Esophagus (tissue), 2 donors: ENCODE data around the gene ELMO1. TPM values are rescaled to one million over a fixed set of nuclear protein-coding genes. Genes with fewer than 3 reads are reported as not detected.

Source experiments
- H3K27ac ChIP-seq, 2 donors: one replicate each; pipeline ENCODE4 v1.5.1; 2013; ENCODE audit warnings: low read depth in 2 of 2, mild to moderate bottlenecking in 2 of 2, inconsistent platforms in 1 of 2, low read length in 1 of 2, moderate library complexity in 1 of 2
- H3K27me3 ChIP-seq, 2 donors: one replicate each; pipeline ENCODE4 v1.6.1; 2013; ENCODE audit warnings: low read length in 2 of 2, control low read depth in 1 of 2, mild to moderate bottlenecking in 1 of 2; ENCODE audit not compliant: insufficient read depth in 2 of 2, control insufficient read depth in 1 of 2
- H3K36me3 ChIP-seq, 2 donors: one replicate each; pipeline ENCODE4 v1.6.1; 2013; ENCODE audit warnings: low read length in 1 of 2; ENCODE audit not compliant: control insufficient read depth in 2 of 2, insufficient read depth in 2 of 2
- H3K4me1 ChIP-seq, 2 donors: one replicate each; pipeline ENCODE4 v1.6.1; 2013; ENCODE audit warnings: low read length in 1 of 2; ENCODE audit not compliant: control insufficient read depth in 2 of 2, insufficient read depth in 2 of 2
- H3K4me3 ChIP-seq, 2 donors: one replicate each; pipeline ENCODE4 v1.5.1; 2013; ENCODE audit warnings: low read length in 2 of 2, mild to moderate bottlenecking in 2 of 2, low read depth in 1 of 2, moderate library complexity in 1 of 2
- H3K9me3 ChIP-seq, 2 donors: one replicate each; pipeline ENCODE4 v1.6.1; 2013; ENCODE audit warnings: mild to moderate bottlenecking in 2 of 2, low read depth in 1 of 2, low read length in 1 of 2, moderate library complexity in 1 of 2; ENCODE audit not compliant: control insufficient read depth in 2 of 2, insufficient read depth in 1 of 2
- WGBS, 2 donors: extraction: QIAGEN DNeasy Blood & Tissue Kit; methylation state at CpG; one replicate each; pipeline ENCODE4 v1.1.7; 2013; 5-methylcytosine and 5-hydroxymethylcytosine counted together
- polyA plus RNA-seq, 2 donors: library from polyadenylated mRNA; stranded (reverse); fragments of 200-250 nt; gene quantifications; one replicate each; pipeline ENCODE4 v1.2.3, GENCODE V29; 2013
- donor health status: healthy with polysubstance abuse.
- donor health status: Bipolar disorder and iron deficiency.

Gene ELMO1
- polyA plus RNA-seq, 2 donors: 1.5 to 2.9 TPM

DNA sequence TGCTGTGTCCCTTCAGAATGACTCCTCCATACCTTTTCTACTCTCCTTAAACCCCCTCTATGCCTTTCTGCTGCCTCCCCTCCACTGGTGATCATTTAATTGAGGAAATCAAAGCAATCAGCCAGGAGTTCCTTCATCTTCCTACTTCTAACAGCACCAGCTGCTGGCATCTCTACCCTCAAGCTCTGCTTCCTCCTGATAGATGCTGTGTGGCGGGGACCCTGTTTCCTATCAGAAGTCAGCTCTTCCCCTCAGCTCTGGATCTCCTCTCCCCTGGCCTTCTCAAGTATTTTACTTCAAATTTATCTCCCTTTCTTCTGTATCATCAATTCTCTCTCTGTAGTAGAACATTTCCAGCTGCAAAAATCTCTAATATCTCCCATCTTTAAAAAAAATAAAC is 183.7 kb downstream of the ELMO1 start:
- Histone ChIP-seq H3K27ac (no peak overlapping the region), H3K4me1 (no peaks in the 10 kb centered on the region), H3K9me3 (no peaks in the 10 kb centered on the region), H3K36me3 (no peaks in the 10 kb centered on the region), H3K27me3 (no peaks in the 10 kb centered on the region), H3K4me3 (no peak overlapping the region)
- WGBS, 2 donors: 81 to 85% methylated on average over 1 of the region's 1 CpG

DNA sequence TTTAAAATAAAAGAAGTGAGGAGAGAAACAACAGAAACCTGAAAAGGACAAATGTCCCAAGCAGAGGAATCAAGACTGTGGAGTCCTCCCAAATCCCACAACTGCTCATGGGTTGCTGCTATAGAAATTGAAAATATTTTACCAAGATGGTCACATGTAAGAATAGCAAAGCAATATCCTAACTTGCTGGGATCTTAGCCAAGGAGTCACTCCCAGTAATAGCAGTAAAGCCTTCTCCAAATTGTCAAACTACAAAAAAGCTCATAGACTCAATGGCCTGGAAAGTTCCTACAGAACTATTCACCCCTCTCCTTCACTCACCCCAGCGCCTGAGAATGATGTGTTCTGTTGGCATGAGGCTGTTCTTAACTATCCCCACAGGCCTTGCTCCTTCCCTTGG is 186.5 kb downstream of the ELMO1 start:
- 50 to 55% methylated on average over 1 of the region's 1 CpG for WGBS, 2 donors
- Histone ChIP-seq H3K9me3 (no peaks in the 10 kb centered on the region), H3K27ac (no peak overlapping the region), H3K4me1 (no peaks in the 10 kb centered on the region), H3K27me3 (no peaks in the 10 kb centered on the region), H3K36me3 (no peaks in the 10 kb centered on the region), H3K4me3 (no peak overlapping the region)

DNA sequence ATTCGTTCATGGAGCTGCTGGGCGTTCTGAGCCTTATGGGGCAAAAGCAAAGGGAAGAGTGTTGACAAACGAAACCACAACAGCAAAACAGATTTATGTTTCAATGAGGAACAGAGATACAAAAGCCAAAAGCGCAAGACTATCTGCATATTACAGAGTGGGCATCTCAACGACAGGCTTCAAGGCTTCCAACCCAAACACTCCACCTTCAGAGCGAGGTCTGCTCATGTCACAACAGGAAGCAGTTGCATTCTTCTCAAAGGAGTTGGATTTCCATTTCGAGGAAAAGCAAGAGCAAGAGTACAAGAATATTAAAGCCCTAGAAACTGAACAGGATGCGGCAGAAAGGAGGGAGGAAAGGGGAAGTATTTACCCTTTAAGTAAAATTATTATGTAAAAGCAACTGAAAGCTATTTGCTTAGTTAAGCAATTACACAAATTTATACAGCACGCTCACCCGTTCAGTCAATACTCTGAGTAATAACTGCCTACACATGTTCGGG is 189.3 kb downstream of the ELMO1 start:
- whole genome bisulfite sequencing, 2 donors: 68 to 73% methylated on average over 11 of the region's 11 CpGs
- no peaks in the 10 kb centered on the region for H3K27me3 ChIP-seq
- no peaks in the 10 kb centered on the region for H3K36me3 ChIP-seq
- H3K4me1 ChIP-seq: no peaks in the 10 kb centered on the region
- H3K4me3 ChIP-seq: no peak overlapping the region
- no peak overlapping the region for H3K27ac ChIP-seq
- H3K9me3 ChIP-seq: no peaks in the 10 kb centered on the region

DNA sequence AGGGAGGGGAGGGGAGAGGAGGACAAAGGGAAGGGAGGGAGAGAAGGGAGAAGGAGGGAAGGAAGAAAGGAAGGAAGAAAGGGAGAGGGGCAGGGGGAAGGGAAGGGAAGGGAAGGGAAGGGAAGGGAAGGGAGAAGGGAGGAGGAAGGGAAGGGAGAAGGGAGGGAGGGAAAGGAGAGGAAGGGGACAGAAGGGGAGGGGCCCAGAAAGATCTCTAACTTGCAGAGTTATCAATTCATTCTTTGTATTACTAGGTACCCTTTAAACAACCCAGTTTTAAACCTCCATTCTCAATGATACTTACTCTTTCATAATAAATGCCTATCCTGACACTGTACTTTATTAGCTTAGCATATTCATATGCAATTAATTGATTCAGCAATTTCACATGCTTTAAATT is 192.0 kb downstream of the ELMO1 start:
- no peak overlapping the region for H3K27ac ChIP-seq
- no peaks in the 10 kb centered on the region for H3K36me3 ChIP-seq
- H3K4me1 ChIP-seq: no peaks in the 10 kb centered on the region
- H3K4me3 ChIP-seq: no peak overlapping the region
- H3K27me3 ChIP-seq: no peaks in the 10 kb centered on the region
- H3K9me3 ChIP-seq: peaks cover 0 to 2% of the 10 kb centered on the region in 2 donors

DNA sequence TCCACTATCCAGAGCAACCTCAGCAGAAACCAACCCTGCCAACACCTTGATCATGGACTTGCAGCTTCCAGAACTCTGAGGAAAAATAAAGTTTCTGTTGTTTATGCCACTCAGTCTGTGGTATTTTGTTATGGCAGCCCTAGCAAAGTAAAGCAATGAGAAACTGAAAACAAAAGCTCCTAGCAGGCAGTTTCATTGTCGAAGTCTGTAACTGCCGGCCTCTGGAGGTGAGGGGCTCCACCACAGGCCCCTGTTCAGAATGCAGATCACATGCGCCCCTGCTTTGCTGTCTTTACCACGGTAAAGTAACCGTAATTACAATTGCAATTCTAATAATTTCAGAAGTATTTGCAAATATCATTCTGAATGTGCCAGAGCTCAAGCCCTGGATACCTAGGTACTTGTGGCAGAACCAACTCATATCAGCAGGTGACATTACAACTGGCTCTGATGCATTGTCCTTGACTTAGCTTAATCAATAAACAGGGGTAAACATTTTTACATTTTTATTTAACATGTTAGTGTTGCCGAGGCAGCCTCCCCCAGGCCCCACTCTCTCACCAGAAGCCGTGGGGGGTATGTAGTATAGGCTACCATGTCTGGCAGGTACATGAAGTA is 193.2 kb downstream of the ELMO1 start:
- H3K4me1 ChIP-seq: no peaks in the 10 kb centered on the region
- H3K9me3 ChIP-seq: peaks cover 0 to 2% of the 10 kb centered on the region in 2 donors
- H3K36me3 ChIP-seq: no peaks in the 10 kb centered on the region
- no peak overlapping the region for H3K4me3 ChIP-seq
- no peaks in the 10 kb centered on the region for H3K27me3 ChIP-seq
- H3K27ac ChIP-seq: no peak overlapping the region
- WGBS, 2 donors: 72 to 78% methylated on average over 7 of the region's 7 CpGs

DNA sequence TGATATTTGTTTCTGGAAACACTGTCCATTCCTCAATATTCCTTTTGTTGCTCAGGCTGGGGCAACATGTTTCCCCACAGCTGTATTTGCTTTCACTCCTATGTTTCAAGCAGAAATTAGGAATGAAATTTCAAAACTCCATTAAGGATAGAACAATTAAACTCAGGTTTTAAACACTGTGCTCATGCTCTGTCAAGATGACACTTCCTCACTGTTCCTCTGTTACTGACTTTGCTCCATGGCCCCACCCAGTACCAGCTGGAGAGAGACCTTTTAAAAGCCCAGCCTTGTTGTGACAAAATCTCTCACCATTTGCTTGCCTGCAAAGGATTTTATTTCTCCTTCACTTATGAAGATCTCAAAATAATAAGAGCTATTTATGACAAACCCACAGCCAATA is 197.4 kb downstream of the ELMO1 start:
- Histone ChIP-seq H3K4me1 (no peaks in the 10 kb centered on the region), H3K27ac (no peak overlapping the region), H3K4me3 (no peak overlapping the region), H3K27me3 (no peaks in the 10 kb centered on the region), H3K9me3 (peaks cover 0 to 2% of the 10 kb centered on the region in 2 donors), H3K36me3 (no peaks in the 10 kb centered on the region)

DNA sequence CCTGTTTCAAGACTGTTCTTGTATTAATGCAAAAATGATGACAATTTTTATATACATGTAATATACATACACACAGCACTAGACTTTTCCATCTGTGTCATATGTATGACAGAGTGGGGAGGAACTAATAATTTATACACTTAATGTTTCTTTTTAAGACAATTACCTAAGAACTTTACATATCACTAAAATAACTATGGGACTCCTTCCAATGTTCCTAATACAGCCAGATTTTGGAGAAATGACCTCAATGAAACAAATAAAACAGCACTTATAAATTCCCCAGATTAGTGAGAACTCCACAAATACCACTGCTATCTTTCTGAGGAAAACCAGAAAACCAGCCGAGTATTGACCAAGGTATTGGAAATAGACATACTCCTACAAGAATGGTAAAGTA is 199.4 kb downstream of the ELMO1 start:
- Histone ChIP-seq H3K4me1 (peaks cover 0 to 2% of the 10 kb centered on the region in 2 donors), H3K4me3 (no peak overlapping the region), H3K36me3 (no peaks in the 10 kb centered on the region), H3K9me3 (peaks cover 0 to 2% of the 10 kb centered on the region in 2 donors), H3K27me3 (no peaks in the 10 kb centered on the region), H3K27ac (no peak overlapping the region)
- WGBS, 2 donors: 88 to 92% methylated on average over 1 of the region's 1 CpG

DNA sequence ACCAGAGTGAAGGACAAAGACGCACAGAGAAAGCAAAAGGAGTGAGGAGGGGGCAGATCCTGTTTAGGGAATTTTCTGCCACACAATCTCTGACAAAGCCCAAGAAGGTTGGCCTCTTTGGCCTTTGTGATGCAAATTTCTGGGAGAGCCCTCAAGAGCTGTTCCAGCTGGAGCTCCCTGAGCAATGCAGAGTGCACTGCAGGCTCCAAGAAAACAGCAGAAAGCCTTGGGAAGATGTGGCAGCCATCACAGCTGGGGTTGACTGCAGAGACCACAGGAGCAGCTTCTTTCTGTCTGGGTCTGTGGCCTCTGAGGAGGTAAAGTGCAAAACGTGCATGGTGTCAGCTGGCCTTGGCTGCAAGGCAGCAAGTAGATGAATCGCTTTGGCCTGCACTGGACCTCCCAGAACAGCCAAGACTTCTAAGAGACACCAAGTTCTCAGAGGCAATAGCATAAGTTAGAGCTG is 200.2 kb downstream of the ELMO1 start:
- Histone ChIP-seq H3K4me3 (no peak overlapping the region), H3K4me1 (peaks cover 0 to 2% of the 10 kb centered on the region in 2 donors), H3K27ac (no peak overlapping the region), H3K36me3 (no peaks in the 10 kb centered on the region), H3K27me3 (no peaks in the 10 kb centered on the region), H3K9me3 (peaks cover 0 to 2% of the 10 kb centered on the region in 2 donors)
- WGBS, 2 donors: 48 to 53% methylated on average over 3 of the region's 3 CpGs

DNA sequence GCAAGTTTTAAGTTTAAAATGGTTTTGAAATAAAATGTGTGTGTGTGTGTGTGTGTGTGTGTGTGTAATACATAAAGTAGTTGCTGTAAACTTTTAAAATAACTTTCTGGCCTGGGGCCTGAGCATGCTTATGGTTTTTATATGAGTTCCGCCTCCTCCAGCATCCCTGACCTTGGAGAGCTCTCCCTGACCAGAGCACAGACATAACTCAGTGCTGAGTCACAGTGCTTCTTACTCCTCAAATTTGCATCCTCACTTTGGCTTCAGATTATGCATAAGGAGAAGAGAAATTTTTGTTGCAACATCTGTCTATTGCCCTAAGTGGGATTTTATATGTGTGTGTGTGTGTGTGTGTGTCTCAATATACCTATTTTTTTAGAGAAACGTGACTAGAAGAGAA is 200.8 kb downstream of the ELMO1 start:
- 44 to 48% methylated on average over 2 of the region's 2 CpGs for WGBS, 2 donors
- Histone ChIP-seq H3K27me3 (no peaks in the 10 kb centered on the region), H3K27ac (no peak overlapping the region), H3K36me3 (no peaks in the 10 kb centered on the region), H3K4me1 (peaks cover 0 to 2% of the 10 kb centered on the region in 2 donors), H3K4me3 (no peak overlapping the region), H3K9me3 (no peaks in the 10 kb centered on the region)

DNA sequence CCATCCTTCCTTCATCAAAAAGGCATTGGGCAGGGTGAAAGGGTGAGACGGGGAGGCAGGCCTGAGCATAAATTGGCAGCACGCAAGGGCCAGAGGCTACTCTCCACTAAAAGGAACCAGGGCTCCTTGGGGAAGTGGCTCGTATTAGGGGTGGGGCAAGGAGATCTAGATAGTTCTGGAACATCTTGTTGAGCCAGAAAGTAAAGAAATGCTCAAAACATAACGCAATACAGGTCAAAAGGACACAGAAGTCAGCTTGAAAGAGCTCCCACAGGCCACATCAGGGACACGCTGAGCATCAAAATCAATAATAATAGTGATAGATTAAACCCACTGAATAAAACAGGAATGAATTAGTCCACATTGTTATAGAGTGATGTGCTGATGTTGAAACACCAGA is 203.1 kb downstream of the ELMO1 start:
- peaks cover 0 to 2% of the 10 kb centered on the region in 2 donors for H3K4me1 ChIP-seq
- H3K27ac ChIP-seq: no peak overlapping the region
- no peaks in the 10 kb centered on the region for H3K27me3 ChIP-seq
- H3K9me3 ChIP-seq: no peaks in the 10 kb centered on the region
- no peak overlapping the region for H3K4me3 ChIP-seq
- no peaks in the 10 kb centered on the region for H3K36me3 ChIP-seq
- WGBS, 2 donors: 75 to 84% methylated on average over 5 of the region's 5 CpGs
